Measurements from ENCODE around the gene GUCY2D.

DNA sequence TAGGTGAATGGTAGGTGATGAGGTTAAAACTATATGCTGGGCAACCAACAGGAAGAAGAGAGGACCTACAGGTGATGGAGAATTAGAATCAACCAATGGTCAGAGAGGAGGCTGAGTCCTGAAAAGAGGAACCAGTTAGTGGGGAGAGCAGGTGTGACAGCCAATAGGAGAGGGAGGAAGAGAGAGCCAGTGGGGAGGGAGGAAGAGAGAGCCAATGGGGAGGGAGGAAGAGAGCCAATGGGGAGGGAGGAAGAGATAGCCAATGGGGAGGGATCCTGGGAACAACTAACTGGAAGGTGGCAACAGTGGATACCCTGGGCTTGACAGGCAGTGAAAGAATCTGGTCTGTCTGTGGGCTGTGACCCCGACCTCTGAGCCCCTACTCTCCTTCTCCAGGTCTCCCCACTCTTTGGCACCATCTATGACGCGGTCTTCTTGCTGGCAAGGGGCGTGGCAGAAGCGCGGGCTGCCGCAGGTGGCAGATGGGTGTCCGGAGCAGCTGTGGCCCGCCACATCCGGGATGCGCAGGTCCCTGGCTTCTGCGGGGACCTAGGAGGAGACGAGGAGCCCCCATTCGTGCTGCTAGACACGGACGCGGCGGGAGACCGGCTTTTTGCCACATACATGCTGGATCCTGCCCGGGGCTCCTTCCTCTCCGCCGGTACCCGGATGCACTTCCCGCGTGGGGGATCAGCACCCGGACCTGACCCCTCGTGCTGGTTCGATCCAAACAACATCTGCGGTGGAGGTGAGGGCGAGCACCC is 3.7 kb downstream of the GUCY2D start:
- TF ChIP-seq, protein P1, sequence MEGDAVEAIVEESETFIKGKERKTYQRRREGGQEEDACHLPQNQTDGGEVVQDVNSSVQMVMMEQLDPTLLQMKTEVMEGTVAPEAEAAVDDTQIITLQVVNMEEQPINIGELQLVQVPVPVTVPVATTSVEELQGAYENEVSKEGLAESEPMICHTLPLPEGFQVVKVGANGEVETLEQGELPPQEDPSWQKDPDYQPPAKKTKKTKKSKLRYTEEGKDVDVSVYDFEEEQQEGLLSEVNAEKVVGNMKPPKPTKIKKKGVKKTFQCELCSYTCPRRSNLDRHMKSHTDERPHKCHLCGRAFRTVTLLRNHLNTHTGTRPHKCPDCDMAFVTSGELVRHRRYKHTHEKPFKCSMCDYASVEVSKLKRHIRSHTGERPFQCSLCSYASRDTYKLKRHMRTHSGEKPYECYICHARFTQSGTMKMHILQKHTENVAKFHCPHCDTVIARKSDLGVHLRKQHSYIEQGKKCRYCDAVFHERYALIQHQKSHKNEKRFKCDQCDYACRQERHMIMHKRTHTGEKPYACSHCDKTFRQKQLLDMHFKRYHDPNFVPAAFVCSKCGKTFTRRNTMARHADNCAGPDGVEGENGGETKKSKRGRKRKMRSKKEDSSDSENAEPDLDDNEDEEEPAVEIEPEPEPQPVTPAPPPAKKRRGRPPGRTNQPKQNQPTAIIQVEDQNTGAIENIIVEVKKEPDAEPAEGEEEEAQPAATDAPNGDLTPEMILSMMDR (conservative IDR thresholded peaks at IDR 0.05; ENCODE audit: low read depth, low read length) = no peak
- no peak for TF ChIP-seq EZH2 (IDR thresholded peaks at IDR 0.05; ENCODE audit: borderline replicate concordance, low read depth, low read length, poor library complexity, severe bottlenecking)

Measured in A673 (cell line).